Endometrial microvascular endothelial cells (primary cell): ENCODE data around the gene OR2F1. TPM values are rescaled to one million over a fixed set of nuclear protein-coding genes. Genes with fewer than 3 reads are reported as not detected.
"Not testable (repeated sequence)": the region's sequence is repeated elsewhere in the genome, so short reads cannot be mapped to it uniquely, and the experiment has no call there.

Experiments used
- in situ Hi-C: cut with HindIII; loops from 2 replicates; pipeline ENCODE4 v1.10.0; 2017; ENCODE audit warnings: low sequenced_read_pairs, low pct_unique_long_range_greater_than_20kb; ENCODE audit errors: inconsistent ontology term
- total RNA-seq: library from RNA; depleted of rRNA; stranded (reverse); fragments of >200 nt; gene quantifications from one replicate; pipeline ENCODE4 v1.2.3, GENCODE V29; 2015; ENCODE audit errors: inconsistent ontology term

Gene OR2F1
- total RNA-seq, 1 donor from 2014 or later = not detected

GRCh38 chr7:144000020-144000419 lies 45.4 kb downstream of the OR2F1 start, which contains the start of gene OR6B1:
OR6B1 (plus strand) TSS chr7:144000320; CDS start chr7:144003997, 3,677 bp downstream.
- in situ Hi-C loops = no loop called here

GRCh38 chr7:144001543-144001942 lies 46.9 kb downstream of the OR2F1 start:
- in situ Hi-C loops = no loop called here

GRCh38 chr7:144004703-144005102 lies 50.1 kb downstream of the OR2F1 start:
- in situ Hi-C loops = no loop called here

GRCh38 chr7:144006029-144006691 lies 51.5 kb downstream of the OR2F1 start:
- in situ Hi-C loops = no loop called here

- in situ Hi-C loops = no loop called here
Measured at GRCh38 chr7:144006692-144007042, 52.0 kb downstream of the OR2F1 start.

- in situ Hi-C loops = no loop called here
Measured at GRCh38 chr7:144009361-144009760, 54.7 kb downstream of the OR2F1 start.

GRCh38 chr7:144010061-144010460 lies 55.4 kb downstream of the OR2F1 start:
- in situ Hi-C loops = not testable (repeated sequence)

- in situ Hi-C loops = not testable (repeated sequence)
Measured at GRCh38 chr7:144010821-144011220, 56.2 kb downstream of the OR2F1 start.

- in situ Hi-C loops = no loop called here
Measured at GRCh38 chr7:144011458-144012230, 57.0 kb downstream of the OR2F1 start.

Other genes with a start within 250 kb of the OR2F1 start
- gene CTAGE6, start 197.1 kb upstream of the OR2F1 start, total RNA-seq = not detected
- 54.2 TPM for gene TCAF1, start 52.7 kb upstream of the OR2F1 start, total RNA-seq
- not detected for gene OR2F2, start 19.6 kb upstream of the OR2F1 start, total RNA-seq
- not detected for gene OR6B1, start 45.5 kb downstream of the OR2F1 start, total RNA-seq
- not detected for gene OR2A5, start 94.1 kb downstream of the OR2F1 start, total RNA-seq
- not detected for gene OR2A25, start 115.0 kb downstream of the OR2F1 start, total RNA-seq
- not detected for gene OR2A12, start 131.4 kb downstream of the OR2F1 start, total RNA-seq
- gene OR2A2, start 154.7 kb downstream of the OR2F1 start, total RNA-seq = not detected
- gene OR2A14, start 168.3 kb downstream of the OR2F1 start, total RNA-seq = not detected
- gene CTAGE4, start 228.6 kb downstream of the OR2F1 start, total RNA-seq = 0.19 TPM
- not detected for gene ARHGEF35, start 241.0 kb downstream of the OR2F1 start, total RNA-seq